OCI-LY3 (cell line): ENCODE results near the gene SH3PXD2B.

Experiments
- EZH2phosphoT487 ChIP-seq: fragments of 200-600 bp; shearing (Covaris generic); IDR thresholded peaks from 2 replicates; pipeline ENCODE4 v1.6.1; 2018; ENCODE audit warnings: antibody characterized with exemption, mixed run types, low read depth
- TF ChIP-seq, protein P1 (sequence below): fragments of 200-600, 300-600 bp; sonication (generic); IDR thresholded peaks from 2 replicates; pipeline ENCODE4 v1.5.1; 2014; ENCODE audit warnings: antibody characterized with exemption, low read length, low read depth

DNA sequence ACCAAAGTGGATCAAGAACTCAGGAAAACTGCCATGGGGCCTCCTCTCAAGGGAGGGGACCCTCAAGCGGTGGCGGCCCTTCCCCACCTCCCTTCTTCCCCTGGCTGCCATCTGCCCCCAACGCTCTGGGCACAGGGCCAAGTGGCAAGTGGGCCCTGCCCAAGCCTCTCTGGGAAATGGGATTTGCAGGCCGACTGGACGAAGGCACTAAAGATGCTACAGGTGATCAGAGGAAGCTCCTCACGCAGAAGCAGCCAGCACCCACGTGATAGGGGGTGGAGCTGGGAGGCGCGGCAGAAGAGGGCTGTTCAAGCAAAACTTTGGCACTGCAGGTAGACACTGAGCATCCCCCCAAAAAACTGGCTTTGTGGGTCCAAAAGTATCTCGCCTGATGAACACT is 118.1 kb downstream of the SH3PXD2B start:
- TF ChIP-seq, protein P1, sequence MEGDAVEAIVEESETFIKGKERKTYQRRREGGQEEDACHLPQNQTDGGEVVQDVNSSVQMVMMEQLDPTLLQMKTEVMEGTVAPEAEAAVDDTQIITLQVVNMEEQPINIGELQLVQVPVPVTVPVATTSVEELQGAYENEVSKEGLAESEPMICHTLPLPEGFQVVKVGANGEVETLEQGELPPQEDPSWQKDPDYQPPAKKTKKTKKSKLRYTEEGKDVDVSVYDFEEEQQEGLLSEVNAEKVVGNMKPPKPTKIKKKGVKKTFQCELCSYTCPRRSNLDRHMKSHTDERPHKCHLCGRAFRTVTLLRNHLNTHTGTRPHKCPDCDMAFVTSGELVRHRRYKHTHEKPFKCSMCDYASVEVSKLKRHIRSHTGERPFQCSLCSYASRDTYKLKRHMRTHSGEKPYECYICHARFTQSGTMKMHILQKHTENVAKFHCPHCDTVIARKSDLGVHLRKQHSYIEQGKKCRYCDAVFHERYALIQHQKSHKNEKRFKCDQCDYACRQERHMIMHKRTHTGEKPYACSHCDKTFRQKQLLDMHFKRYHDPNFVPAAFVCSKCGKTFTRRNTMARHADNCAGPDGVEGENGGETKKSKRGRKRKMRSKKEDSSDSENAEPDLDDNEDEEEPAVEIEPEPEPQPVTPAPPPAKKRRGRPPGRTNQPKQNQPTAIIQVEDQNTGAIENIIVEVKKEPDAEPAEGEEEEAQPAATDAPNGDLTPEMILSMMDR: no peak
- TF ChIP-seq EZH2phosphoT487: no peak
